Measurements from ENCODE around the gene AURKA.

The AURKA gene

GRCh38 chr20:56323656-56324055 lies 68.4 kb downstream of the AURKA start:
- Histone ChIP-seq H3K79me2 (ENCODE audit: low read length) (no peaks in the 10 kb centered on the region), H2AFZ (ENCODE audit: low read length) (no peak overlapping the region), H3K27me3 (replicated peaks; ENCODE audit: insufficient read depth, low read length) (no peaks in the 10 kb centered on the region), H3K27ac (ENCODE audit: low read length) (no peak overlapping the region), H3K4me2 (ENCODE audit: low read depth, low read length) (no peak overlapping the region), H3K9me2 (replicated peaks; ENCODE audit: insufficient read depth, low read length) (no peaks in the 10 kb centered on the region), H3K4me3 (ENCODE audit: low read length) (no peak overlapping the region), H4K20me1 (ENCODE audit: insufficient read depth, low read length) (no peaks in the 10 kb centered on the region), H3F3A (ENCODE audit: insufficient read depth, low read length) (no peaks in the 10 kb centered on the region), H3K9ac (ENCODE audit: low read length) (no peak overlapping the region), H3K4me1 (ENCODE audit: low read length) (no peaks in the 10 kb centered on the region), H3K9me3 (replicated peaks; ENCODE audit: insufficient read depth, low read length) (no peaks in the 10 kb centered on the region), H3K36me3 (replicated peaks; ENCODE audit: insufficient read depth, low read length) (no peaks in the 10 kb centered on the region)
- no peak for DNase-seq
- TF ChIP-seq EZH2phosphoT487 (IDR thresholded peaks at IDR 0.05; ENCODE audit: low read length) (no peak), EZH2 (optimal IDR thresholded peaks at IDR 0.05; ENCODE audit: low read depth, low read length) (no peak)
- TF ChIP-seq, protein P1, sequence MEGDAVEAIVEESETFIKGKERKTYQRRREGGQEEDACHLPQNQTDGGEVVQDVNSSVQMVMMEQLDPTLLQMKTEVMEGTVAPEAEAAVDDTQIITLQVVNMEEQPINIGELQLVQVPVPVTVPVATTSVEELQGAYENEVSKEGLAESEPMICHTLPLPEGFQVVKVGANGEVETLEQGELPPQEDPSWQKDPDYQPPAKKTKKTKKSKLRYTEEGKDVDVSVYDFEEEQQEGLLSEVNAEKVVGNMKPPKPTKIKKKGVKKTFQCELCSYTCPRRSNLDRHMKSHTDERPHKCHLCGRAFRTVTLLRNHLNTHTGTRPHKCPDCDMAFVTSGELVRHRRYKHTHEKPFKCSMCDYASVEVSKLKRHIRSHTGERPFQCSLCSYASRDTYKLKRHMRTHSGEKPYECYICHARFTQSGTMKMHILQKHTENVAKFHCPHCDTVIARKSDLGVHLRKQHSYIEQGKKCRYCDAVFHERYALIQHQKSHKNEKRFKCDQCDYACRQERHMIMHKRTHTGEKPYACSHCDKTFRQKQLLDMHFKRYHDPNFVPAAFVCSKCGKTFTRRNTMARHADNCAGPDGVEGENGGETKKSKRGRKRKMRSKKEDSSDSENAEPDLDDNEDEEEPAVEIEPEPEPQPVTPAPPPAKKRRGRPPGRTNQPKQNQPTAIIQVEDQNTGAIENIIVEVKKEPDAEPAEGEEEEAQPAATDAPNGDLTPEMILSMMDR (IDR thresholded peaks at IDR 0.05; ENCODE audit: low read length): no peak

DNA sequence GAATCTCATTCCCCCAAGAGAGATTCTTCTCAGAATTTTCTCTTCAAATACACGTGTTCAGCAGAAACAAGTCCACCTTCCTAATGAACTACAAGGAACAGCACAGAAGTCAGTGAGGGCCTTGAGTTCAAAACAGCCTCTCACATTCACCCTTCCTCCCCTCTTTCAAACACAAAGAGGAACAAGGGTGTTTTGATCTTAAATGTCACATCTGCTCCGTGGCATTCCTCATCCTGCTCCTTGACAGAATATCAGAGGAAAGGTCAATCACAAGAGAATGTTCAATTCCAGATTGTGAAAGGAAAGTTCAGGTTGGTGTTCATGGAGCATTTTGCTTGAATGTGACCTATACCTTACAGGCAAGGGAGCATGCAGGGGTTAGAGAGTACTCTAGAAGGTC lies 68.8 kb downstream of the AURKA start:
- Histone ChIP-seq H3K4me3 (ENCODE audit: low read length) (no peak overlapping the region), H3K27ac (ENCODE audit: low read length) (no peak overlapping the region), H3K4me1 (ENCODE audit: low read length) (no peaks in the 10 kb centered on the region), H2AFZ (ENCODE audit: low read length) (no peak overlapping the region), H3K27me3 (replicated peaks; ENCODE audit: insufficient read depth, low read length) (no peaks in the 10 kb centered on the region), H3K36me3 (replicated peaks; ENCODE audit: insufficient read depth, low read length) (no peaks in the 10 kb centered on the region), H3K4me2 (ENCODE audit: low read depth, low read length) (no peak overlapping the region), H4K20me1 (ENCODE audit: insufficient read depth, low read length) (no peaks in the 10 kb centered on the region), H3K9me3 (replicated peaks; ENCODE audit: insufficient read depth, low read length) (no peaks in the 10 kb centered on the region), H3F3A (ENCODE audit: insufficient read depth, low read length) (no peaks in the 10 kb centered on the region), H3K9ac (ENCODE audit: low read length) (no peak overlapping the region), H3K79me2 (ENCODE audit: low read length) (no peaks in the 10 kb centered on the region), H3K9me2 (replicated peaks; ENCODE audit: insufficient read depth, low read length) (no peaks in the 10 kb centered on the region)
- no peak for DNase-seq
- TF ChIP-seq, protein P1 (IDR thresholded peaks at IDR 0.05; ENCODE audit: low read length): no peak
- TF ChIP-seq EZH2 (optimal IDR thresholded peaks at IDR 0.05; ENCODE audit: low read depth, low read length): no peak
- no peak for TF ChIP-seq EZH2phosphoT487 (IDR thresholded peaks at IDR 0.05; ENCODE audit: low read length)

GRCh38 chr20:56322681-56323080 lies 69.3 kb downstream of the AURKA start:
- Histone ChIP-seq H3K27ac (ENCODE audit: low read length) (no peak overlapping the region), H2AFZ (ENCODE audit: low read length) (no peak overlapping the region), H3K4me3 (ENCODE audit: low read length) (no peak overlapping the region), H3K79me2 (ENCODE audit: low read length) (no peaks in the 10 kb centered on the region), H3K4me1 (ENCODE audit: low read length) (no peaks in the 10 kb centered on the region), H4K20me1 (ENCODE audit: insufficient read depth, low read length) (no peaks in the 10 kb centered on the region), H3K36me3 (replicated peaks; ENCODE audit: insufficient read depth, low read length) (no peaks in the 10 kb centered on the region), H3F3A (ENCODE audit: insufficient read depth, low read length) (no peaks in the 10 kb centered on the region), H3K27me3 (replicated peaks; ENCODE audit: insufficient read depth, low read length) (no peaks in the 10 kb centered on the region), H3K9ac (ENCODE audit: low read length) (no peak overlapping the region), H3K9me2 (replicated peaks; ENCODE audit: insufficient read depth, low read length) (no peaks in the 10 kb centered on the region), H3K4me2 (ENCODE audit: low read depth, low read length) (no peak overlapping the region), H3K9me3 (replicated peaks; ENCODE audit: insufficient read depth, low read length) (no peaks in the 10 kb centered on the region)
- no peak for DNase-seq
- TF ChIP-seq, protein P1 (IDR thresholded peaks at IDR 0.05; ENCODE audit: low read length): no peak
- TF ChIP-seq EZH2 (optimal IDR thresholded peaks at IDR 0.05; ENCODE audit: low read depth, low read length) (no peak), EZH2phosphoT487 (IDR thresholded peaks at IDR 0.05; ENCODE audit: low read length) (no peak)

Measured in MM.1S (cell line).